GM18498 (cell line): ENCODE results near the gene WDFY2.

ENCODE experiments used
- ATAC-seq: cut with Tn5 transposase; IDR thresholded peaks from one replicate; pipeline ENCODE4 v1.9.1; 2021; ENCODE audit warnings: mild to moderate bottlenecking, moderate library complexity; ENCODE audit not compliant: unreplicated experiment

The WDFY2 gene

GRCh38 chr13:51784097-51784496, 199.8 kb downstream of the WDFY2 start:
- no peak for ATAC-seq

- ATAC-seq: no peak
Observed at GRCh38 chr13:51785712-51786424, 201.6 kb downstream of the WDFY2 start.

GRCh38 chr13:51786425-51787265, 202.4 kb downstream of the WDFY2 start:
- ATAC-seq: no peak

- ATAC-seq: peak; percentile 53
Observed at GRCh38 chr13:51793570-51794271, 209.5 kb downstream of the WDFY2 start.

GRCh38 chr13:51794964-51795363, 210.7 kb downstream of the WDFY2 start:
- ATAC-seq: no peak

- ATAC-seq: no peak
Observed at GRCh38 chr13:51795419-51795818, 211.2 kb downstream of the WDFY2 start.

GRCh38 chr13:51796546-51796945, 212.3 kb downstream of the WDFY2 start:
- no peak for ATAC-seq

- ATAC-seq: no peak
Observed at GRCh38 chr13:51797664-51798488, 213.6 kb downstream of the WDFY2 start.

- no peak for ATAC-seq
Observed at GRCh38 chr13:51799261-51799660, 215.0 kb downstream of the WDFY2 start.

- no peak for ATAC-seq
Observed at GRCh38 chr13:51800486-51800885, 216.2 kb downstream of the WDFY2 start.

GRCh38 chr13:51801631-51802099, 217.4 kb downstream of the WDFY2 start:
- ATAC-seq: no peak

- no peak for ATAC-seq
Observed at GRCh38 chr13:51802631-51803418, 218.6 kb downstream of the WDFY2 start.

GRCh38 chr13:51803422-51804294, 219.4 kb downstream of the WDFY2 start, which contains the start of gene DHRS12:
TSS of gene DHRS12 (minus strand) at chr13:51804163. CDS start at chr13:51799659, 4,504 bp downstream.
- ATAC-seq: peak; percentile 91

GRCh38 chr13:51804295-51805172, 220.3 kb downstream of the WDFY2 start:
- no peak for ATAC-seq

- no peak for ATAC-seq
Observed at GRCh38 chr13:51805313-51805712, 221.1 kb downstream of the WDFY2 start.

- no peak for ATAC-seq
Observed at GRCh38 chr13:51805925-51806324, 221.7 kb downstream of the WDFY2 start.

GRCh38 chr13:51806566-51806965, 222.3 kb downstream of the WDFY2 start:
- no peak for ATAC-seq

- ATAC-seq: no peak
Observed at GRCh38 chr13:51807041-51807440, 222.8 kb downstream of the WDFY2 start.
